Neural progenitor cell (in vitro differentiated cells): Measurements from ENCODE around the gene SH3GL1.

Experiments used
- CTCF ChIP-seq: fragments of 200-600 bp; sonication (generic); IDR thresholded peaks from 2 replicates; pipeline ENCODE4 v1.5.1; 2017; ENCODE audit warnings: antibody characterized with exemption, mild to moderate bottlenecking
- EZH2 ChIP-seq: fragments of 200-600 bp; sonication (generic); IDR thresholded peaks from 2 replicates; pipeline ENCODE4 v1.6.1; 2017; ENCODE audit warnings: antibody characterized with exemption, mild to moderate bottlenecking, moderate library complexity
- EZH2phosphoT487 ChIP-seq: fragments of 200-600 bp; sonication (generic); IDR thresholded peaks from 2 replicates; pipeline ENCODE4 v1.6.1; 2017; ENCODE audit warnings: antibody characterized with exemption

GRCh38 chr19:4346020-4346383 lies 54.3 kb downstream of the SH3GL1 start:
- no peak for TF ChIP-seq EZH2
- TF ChIP-seq CTCF = no peak
- TF ChIP-seq EZH2phosphoT487 = no peak
